ENCODE results near the gene SYNE1.

GRCh38 chr6:152669895-152670294 is 32.7 kb upstream of the SYNE1 start:
- TF ChIP-seq CTCF (IDR thresholded peaks at IDR 0.05; ENCODE audit: low read depth, low read length, missing input control) (peak; percentile 31), YY1 (IDR thresholded peaks at IDR 0.05) (no peak), RAD21 (IDR thresholded peaks at IDR 0.05) (peak; percentile 73), SP1 (IDR thresholded peaks at IDR 0.05) (no peak), ATF3 (IDR thresholded peaks at IDR 0.05) (no peak), MAX (IDR thresholded peaks at IDR 0.05) (no peak), ZBTB33 (IDR thresholded peaks at IDR 0.05) (no peak), REST (IDR thresholded peaks at IDR 0.05) (no peak), FOXA1 (IDR thresholded peaks at IDR 0.05) (no peak), TAF1 (conservative IDR thresholded peaks at IDR 0.05) (no peak), EGR1 (IDR thresholded peaks at IDR 0.05; ENCODE audit: low read depth in 2 of 2) (no peak), RXRA (IDR thresholded peaks at IDR 0.05) (no peak), GABPA (IDR thresholded peaks at IDR 0.05 in 1 of 2, conservative IDR thresholded peaks at IDR 0.05 in 1 of 2) (no peak)
